ENCODE results near the gene PAXX.

The PAXX gene

DNA sequence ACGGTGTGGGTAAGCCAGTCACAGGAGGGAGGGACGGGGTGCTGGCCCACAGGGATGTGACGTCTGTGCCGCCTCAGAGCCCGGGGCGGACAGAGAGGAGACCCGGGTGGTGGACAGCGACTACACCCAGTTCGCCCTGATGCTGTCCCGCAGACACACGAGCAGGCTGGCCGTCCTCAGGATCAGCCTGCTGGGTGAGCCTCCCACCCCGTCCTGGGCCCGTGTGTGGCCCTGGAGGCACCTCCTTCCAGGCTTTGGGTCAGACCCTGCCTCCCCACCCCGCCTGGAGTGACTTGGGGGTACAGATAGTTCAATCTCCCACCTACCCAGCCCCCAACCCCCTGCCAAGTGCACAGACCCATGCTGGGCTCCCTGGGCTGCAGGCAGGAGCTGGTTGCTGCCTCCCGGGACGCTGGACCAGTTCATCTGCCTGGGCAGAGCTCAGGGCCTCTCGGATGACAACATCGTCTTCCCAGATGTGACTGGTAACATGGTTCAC is 38.4 kb upstream of the PAXX start:
- no peak overlapping the region for H4K5ac ChIP-seq (ENCODE audit: low read length)
- no peaks in the 10 kb centered on the region for H3K36me3 ChIP-seq (ENCODE audit: control insufficient read depth, insufficient read depth, low read length)
- H3K4me2 ChIP-seq (ENCODE audit: low read length): no peak overlapping the region
- no peaks in the 10 kb centered on the region for H3K79me2 ChIP-seq (ENCODE audit: control insufficient read depth, insufficient read depth, low read length)
- no peak overlapping the region for H3K56ac ChIP-seq (ENCODE audit: low read length)
- no peak overlapping the region for H2BK5ac ChIP-seq (ENCODE audit: low read length)
- H3K79me1 ChIP-seq (ENCODE audit: low read length): no peaks in the 10 kb centered on the region
- H2AK5ac ChIP-seq (ENCODE audit: low read length): no peak overlapping the region
- WGBS (ENCODE audit: extremely low coverage, insufficient coverage, low lambda C conversion rate): no CpG with 5 or more reads among the region's 19 CpGs
- H3K23ac ChIP-seq (ENCODE audit: low read length): no peak overlapping the region
- H3K4me1 ChIP-seq (ENCODE audit: control insufficient read depth, low read depth, low read length): no peaks in the 10 kb centered on the region
- no peak overlapping the region for H3K4ac ChIP-seq (ENCODE audit: low read depth, low read length)
- H2BK15ac ChIP-seq (replicated peaks; ENCODE audit: low read depth): no peak overlapping the region
- H3K4me3 ChIP-seq (ENCODE audit: low read length): no peak overlapping the region
- no peak overlapping the region for H2BK120ac ChIP-seq (ENCODE audit: low read depth, low read length)
- no peak overlapping the region for H3K18ac ChIP-seq (ENCODE audit: low read length)
- H3K27me3 ChIP-seq (ENCODE audit: insufficient read depth, low read length, poor library complexity): no peaks in the 10 kb centered on the region
- DNase-seq: no peak
- no peak overlapping the region for H3K9ac ChIP-seq (ENCODE audit: low read length)
- H4K8ac ChIP-seq (ENCODE audit: low read depth, low read length): no peak overlapping the region
- no peak overlapping the region for H3K27ac ChIP-seq (ENCODE audit: low read depth, low read length)

DNA sequence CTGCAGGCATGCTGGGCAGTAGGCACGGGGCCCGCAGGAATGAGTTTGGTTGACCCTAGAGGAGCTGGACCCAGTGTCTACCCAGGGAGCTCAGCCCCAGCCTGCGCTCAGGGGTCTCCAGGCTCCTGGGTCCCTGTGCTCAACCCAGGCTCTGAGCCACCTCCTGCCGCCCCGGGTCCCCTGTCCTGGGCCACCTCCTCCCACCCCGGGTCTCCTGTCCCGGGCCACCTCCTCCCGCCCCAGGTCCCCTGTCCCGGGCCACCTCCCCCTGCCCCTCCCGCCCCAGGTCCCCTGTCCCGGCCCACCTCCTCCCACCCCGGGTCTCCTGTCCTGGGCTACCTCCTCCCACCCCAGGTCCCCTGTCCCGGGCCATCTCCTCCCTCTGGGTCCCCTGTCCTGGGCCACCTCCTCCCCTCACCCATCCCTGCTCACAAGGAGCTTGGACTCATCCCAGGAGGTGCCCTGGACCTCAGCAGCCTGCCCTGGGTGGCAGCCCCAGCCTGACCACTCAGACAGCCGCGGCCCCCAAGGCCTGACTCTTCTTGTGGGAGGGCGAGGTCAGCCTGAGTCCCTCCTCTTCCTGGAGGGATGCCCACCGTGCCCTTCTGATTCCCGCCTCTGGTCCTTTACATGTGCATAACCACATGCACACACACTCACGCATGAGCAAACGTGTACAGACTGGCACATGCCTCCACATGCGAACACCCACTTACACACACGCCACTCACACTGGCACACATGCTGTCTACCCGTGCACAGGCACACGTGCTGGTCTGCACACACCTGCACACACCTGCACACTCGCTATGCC is 37.7 kb upstream of the PAXX start:
- H2BK5ac ChIP-seq (ENCODE audit: low read length): no peak overlapping the region
- no peak overlapping the region for H4K8ac ChIP-seq (ENCODE audit: low read depth, low read length)
- no peak overlapping the region for H3K27ac ChIP-seq (ENCODE audit: low read depth, low read length)
- H3K4me1 ChIP-seq (ENCODE audit: control insufficient read depth, low read depth, low read length): no peaks in the 10 kb centered on the region
- H3K79me1 ChIP-seq (ENCODE audit: low read length): no peaks in the 10 kb centered on the region
- no peaks in the 10 kb centered on the region for H3K79me2 ChIP-seq (ENCODE audit: control insufficient read depth, insufficient read depth, low read length)
- H3K23ac ChIP-seq (ENCODE audit: low read length): no peak overlapping the region
- H2BK120ac ChIP-seq (ENCODE audit: low read depth, low read length): no peak overlapping the region
- H3K18ac ChIP-seq (ENCODE audit: low read length): no peak overlapping the region
- H3K36me3 ChIP-seq (ENCODE audit: control insufficient read depth, insufficient read depth, low read length): no peaks in the 10 kb centered on the region
- no peak overlapping the region for H3K4ac ChIP-seq (ENCODE audit: low read depth, low read length)
- no CpG with 5 or more reads among the region's 25 CpGs for WGBS (ENCODE audit: extremely low coverage, insufficient coverage, low lambda C conversion rate)
- H3K4me2 ChIP-seq (ENCODE audit: low read length): no peak overlapping the region
- no peak overlapping the region for H3K4me3 ChIP-seq (ENCODE audit: low read length)
- H2BK15ac ChIP-seq (replicated peaks; ENCODE audit: low read depth): no peak overlapping the region
- no peaks in the 10 kb centered on the region for H3K27me3 ChIP-seq (ENCODE audit: insufficient read depth, low read length, poor library complexity)
- H4K5ac ChIP-seq (ENCODE audit: low read length): no peak overlapping the region
- H3K9ac ChIP-seq (ENCODE audit: low read length): no peak overlapping the region
- no peak for DNase-seq
- H3K56ac ChIP-seq (ENCODE audit: low read length): no peak overlapping the region
- H2AK5ac ChIP-seq (ENCODE audit: low read length): no peak overlapping the region

DNA sequence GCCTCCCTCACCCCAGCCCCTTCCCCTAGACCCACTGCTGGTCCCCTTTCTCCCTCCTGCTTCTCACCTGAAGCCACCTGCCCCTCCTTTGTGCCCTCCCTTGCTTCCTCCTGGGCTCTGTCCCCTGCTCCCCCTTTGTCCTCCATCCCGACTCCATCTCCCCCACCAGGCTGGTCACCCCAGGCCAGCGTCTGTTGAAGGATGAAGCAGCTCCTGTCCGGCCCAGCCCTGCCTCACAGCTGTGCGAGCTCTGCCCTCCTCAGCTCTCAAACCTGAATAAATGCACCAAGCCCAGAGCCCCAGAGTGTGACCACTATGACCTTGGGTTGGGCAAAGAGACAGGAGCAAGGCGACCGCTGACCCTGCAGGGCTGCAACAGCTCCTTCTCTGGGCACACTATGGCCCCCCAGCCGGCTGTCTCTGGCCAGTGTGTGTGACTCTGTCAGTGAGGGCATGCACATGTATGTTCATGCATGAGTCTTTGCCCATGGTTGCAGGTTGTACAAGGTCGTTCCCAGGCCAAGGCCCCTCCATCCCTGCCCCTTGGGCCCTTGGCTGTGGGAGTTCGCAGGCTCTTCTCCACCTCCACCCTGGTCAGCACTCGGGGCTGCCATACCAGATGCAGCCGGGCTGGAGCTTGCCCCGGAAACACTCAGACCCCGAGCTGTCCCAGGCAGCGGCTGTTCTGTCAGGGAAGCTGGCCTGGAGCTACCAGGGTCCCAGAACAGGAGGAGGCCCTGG is 36.9 kb upstream of the PAXX start:
- H3K4me1 ChIP-seq (ENCODE audit: control insufficient read depth, low read depth, low read length): no peaks in the 10 kb centered on the region
- no CpG with 5 or more reads among the region's 14 CpGs for WGBS (ENCODE audit: extremely low coverage, insufficient coverage, low lambda C conversion rate)
- no peak overlapping the region for H2BK120ac ChIP-seq (ENCODE audit: low read depth, low read length)
- no peak overlapping the region for H2BK5ac ChIP-seq (ENCODE audit: low read length)
- H3K27ac ChIP-seq (ENCODE audit: low read depth, low read length): no peak overlapping the region
- no peak overlapping the region for H3K4me3 ChIP-seq (ENCODE audit: low read length)
- H4K5ac ChIP-seq (ENCODE audit: low read length): no peak overlapping the region
- no peak overlapping the region for H3K56ac ChIP-seq (ENCODE audit: low read length)
- no peaks in the 10 kb centered on the region for H3K79me1 ChIP-seq (ENCODE audit: low read length)
- no peak overlapping the region for H2AK5ac ChIP-seq (ENCODE audit: low read length)
- H3K9ac ChIP-seq (ENCODE audit: low read length): no peak overlapping the region
- no peaks in the 10 kb centered on the region for H3K27me3 ChIP-seq (ENCODE audit: insufficient read depth, low read length, poor library complexity)
- H3K79me2 ChIP-seq (ENCODE audit: control insufficient read depth, insufficient read depth, low read length): no peaks in the 10 kb centered on the region
- no peak overlapping the region for H4K8ac ChIP-seq (ENCODE audit: low read depth, low read length)
- H2BK15ac ChIP-seq (replicated peaks; ENCODE audit: low read depth): no peak overlapping the region
- no peak overlapping the region for H3K18ac ChIP-seq (ENCODE audit: low read length)
- no peaks in the 10 kb centered on the region for H3K36me3 ChIP-seq (ENCODE audit: control insufficient read depth, insufficient read depth, low read length)
- DNase-seq: no peak
- no peak overlapping the region for H3K23ac ChIP-seq (ENCODE audit: low read length)
- H3K4ac ChIP-seq (ENCODE audit: low read depth, low read length): no peak overlapping the region
- no peak overlapping the region for H3K4me2 ChIP-seq (ENCODE audit: low read length)

DNA sequence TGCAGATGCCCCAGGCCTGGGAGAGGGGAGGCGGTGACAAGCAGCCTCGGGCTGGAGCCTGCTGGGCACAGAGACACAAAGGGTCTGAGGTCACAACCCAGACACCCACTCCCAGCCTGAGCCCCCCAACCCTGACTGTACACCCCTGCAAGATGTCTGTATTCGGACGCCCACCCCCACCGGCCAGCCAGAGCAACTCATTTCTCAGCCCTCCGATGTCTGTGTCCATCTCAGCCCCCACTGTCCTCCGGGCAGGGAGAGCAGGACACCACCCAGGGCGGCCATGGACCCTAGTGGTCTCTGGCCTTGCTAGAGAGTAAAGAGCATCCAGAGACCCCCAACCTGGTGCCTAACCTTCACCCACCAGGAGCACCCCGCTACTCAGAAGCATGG is 36.3 kb upstream of the PAXX start:
- no peak overlapping the region for H3K4ac ChIP-seq (ENCODE audit: low read depth, low read length)

DNA sequence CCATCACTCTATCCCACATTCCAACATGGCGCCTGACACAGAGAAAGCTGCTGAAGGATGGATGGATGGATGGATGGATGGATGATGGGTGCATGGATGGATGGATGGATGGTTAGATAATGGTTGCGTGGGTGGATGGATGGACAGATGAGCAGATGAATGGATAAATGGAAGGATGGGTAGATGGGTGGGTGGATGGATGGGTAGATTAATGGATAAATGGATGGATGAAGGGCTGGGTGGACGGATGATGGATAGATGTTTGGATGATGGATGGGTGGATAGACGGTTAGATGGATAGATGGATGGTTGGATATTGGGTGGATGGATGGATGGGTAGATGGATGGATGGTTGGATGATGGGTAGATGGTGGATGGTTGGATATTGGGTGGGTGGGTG is 35.6 kb upstream of the PAXX start:
- Histone ChIP-seq H3K79me2 (ENCODE audit: control insufficient read depth, insufficient read depth, low read length) (no peaks in the 10 kb centered on the region), H2AK5ac (ENCODE audit: low read length) (no peak overlapping the region), H2BK15ac (replicated peaks; ENCODE audit: low read depth) (no peak overlapping the region), H3K4me3 (ENCODE audit: low read length) (no peak overlapping the region), H3K23ac (ENCODE audit: low read length) (no peak overlapping the region), H3K56ac (ENCODE audit: low read length) (no peak overlapping the region), H2BK5ac (ENCODE audit: low read length) (no peak overlapping the region), H3K18ac (ENCODE audit: low read length) (no peak overlapping the region), H3K27ac (ENCODE audit: low read depth, low read length) (no peak overlapping the region), H2BK120ac (ENCODE audit: low read depth, low read length) (no peak overlapping the region), H3K79me1 (ENCODE audit: low read length) (no peaks in the 10 kb centered on the region), H4K8ac (ENCODE audit: low read depth, low read length) (no peak overlapping the region), H3K9ac (ENCODE audit: low read length) (no peak overlapping the region), H3K4me1 (ENCODE audit: control insufficient read depth, low read depth, low read length) (no peaks in the 10 kb centered on the region), H4K5ac (ENCODE audit: low read length) (no peak overlapping the region), H3K36me3 (ENCODE audit: control insufficient read depth, insufficient read depth, low read length) (no peaks in the 10 kb centered on the region), H3K27me3 (ENCODE audit: insufficient read depth, low read length, poor library complexity) (no peaks in the 10 kb centered on the region), H3K4me2 (ENCODE audit: low read length) (no peak overlapping the region), H3K4ac (ENCODE audit: low read depth, low read length) (no peak overlapping the region)
- no peak for DNase-seq
- WGBS (ENCODE audit: extremely low coverage, insufficient coverage, low lambda C conversion rate): 100% methylated on average over 2 of the region's 4 CpGs

More for the DNA sequence above, 36.3 kb upstream of the PAXX start:
- Histone ChIP-seq H3K4me2 (ENCODE audit: low read length) (no peak overlapping the region), H3K79me1 (ENCODE audit: low read length) (no peaks in the 10 kb centered on the region), H3K27me3 (ENCODE audit: insufficient read depth, low read length, poor library complexity) (no peaks in the 10 kb centered on the region), H3K27ac (ENCODE audit: low read depth, low read length) (no peak overlapping the region), H3K23ac (ENCODE audit: low read length) (no peak overlapping the region), H2BK15ac (replicated peaks; ENCODE audit: low read depth) (no peak overlapping the region), H3K9ac (ENCODE audit: low read length) (no peak overlapping the region), H3K4me1 (ENCODE audit: control insufficient read depth, low read depth, low read length) (no peaks in the 10 kb centered on the region), H3K56ac (ENCODE audit: low read length) (no peak overlapping the region), H3K79me2 (ENCODE audit: control insufficient read depth, insufficient read depth, low read length) (no peaks in the 10 kb centered on the region), H4K5ac (ENCODE audit: low read length) (no peak overlapping the region), H2BK120ac (ENCODE audit: low read depth, low read length) (no peak overlapping the region), H3K18ac (ENCODE audit: low read length) (no peak overlapping the region), H4K8ac (ENCODE audit: low read depth, low read length) (no peak overlapping the region), H2AK5ac (ENCODE audit: low read length) (no peak overlapping the region), H2BK5ac (ENCODE audit: low read length) (no peak overlapping the region), H3K36me3 (ENCODE audit: control insufficient read depth, insufficient read depth, low read length) (no peaks in the 10 kb centered on the region), H3K4me3 (ENCODE audit: low read length) (no peak overlapping the region)
- DNase-seq: no peak
- no CpG with 5 or more reads among the region's 9 CpGs for WGBS (ENCODE audit: extremely low coverage, insufficient coverage, low lambda C conversion rate)
